IPS DF 4.7 (cell line): ENCODE results near the gene CTXND2.
"Not testable (repeated sequence)": the region's sequence is repeated elsewhere in the genome, so short reads cannot be mapped to it uniquely, and the experiment has no call there.

Experiments
- DNase-seq: peaks from one replicate; pipeline ENCODE4 v3.0.0-alpha.2; 2013; ENCODE audit warnings: low spot score; ENCODE audit errors: extremely low read depth

The CTXND2 gene

GRCh38 chr1:150887018-150887417 lies at the start of gene CTXND2:
TSS of gene CTXND2 (plus strand) at chr1:150887136. CDS start at chr1:150912315, 25,179 bp downstream.
- no peak for DNase-seq

GRCh38 chr1:150840850-150841249 lies 46.1 kb upstream of the CTXND2 start:
- not testable (repeated sequence) for DNase-seq

GRCh38 chr1:150841626-150842025 lies 45.3 kb upstream of the CTXND2 start:
- no peak for DNase-seq

- DNase-seq = no peak
Observed at GRCh38 chr1:150842343-150842742, 44.6 kb upstream of the CTXND2 start.

- no peak for DNase-seq
Observed at GRCh38 chr1:150842964-150843363, 44.0 kb upstream of the CTXND2 start.

GRCh38 chr1:150843474-150843873 lies 43.5 kb upstream of the CTXND2 start:
- no peak for DNase-seq

- no peak for DNase-seq
Observed at GRCh38 chr1:150846473-150847146, 40.3 kb upstream of the CTXND2 start.

GRCh38 chr1:150850801-150851362 lies 36.1 kb upstream of the CTXND2 start:
- not testable (repeated sequence) for DNase-seq

GRCh38 chr1:150852734-150853133 lies 34.2 kb upstream of the CTXND2 start:
- DNase-seq = not testable (repeated sequence)

GRCh38 chr1:150863724-150864123 lies 23.2 kb upstream of the CTXND2 start:
- no peak for DNase-seq

GRCh38 chr1:150864200-150864599 lies 22.7 kb upstream of the CTXND2 start:
- DNase-seq = not testable (repeated sequence)

GRCh38 chr1:150869683-150870082 lies 17.3 kb upstream of the CTXND2 start:
- DNase-seq = no peak

- DNase-seq = no peak
Observed at GRCh38 chr1:150872572-150872971, 14.4 kb upstream of the CTXND2 start.

GRCh38 chr1:150873521-150873920 lies 13.4 kb upstream of the CTXND2 start:
- no peak for DNase-seq

GRCh38 chr1:150874455-150875196 lies 12.3 kb upstream of the CTXND2 start:
- DNase-seq = no peak

GRCh38 chr1:150875197-150876118 lies 11.5 kb upstream of the CTXND2 start:
- DNase-seq = no peak

- DNase-seq = no peak
Observed at GRCh38 chr1:150876119-150876454, 10.8 kb upstream of the CTXND2 start.

GRCh38 chr1:150878931-150879330 lies 8.0 kb upstream of the CTXND2 start:
- not testable (repeated sequence) for DNase-seq

GRCh38 chr1:150881331-150882070 lies 5.4 kb upstream of the CTXND2 start:
- DNase-seq = no peak

GRCh38 chr1:150883121-150883520 lies 3.8 kb upstream of the CTXND2 start:
- not testable (repeated sequence) for DNase-seq

- DNase-seq = no peak
Observed at GRCh38 chr1:150888727-150889126, 1.8 kb downstream of the CTXND2 start.
